ENCODE measurements around the gene TOMM7. TPM values are rescaled to one million over a fixed set of nuclear protein-coding genes. Genes with fewer than 3 reads are reported as not detected.

The TOMM7 gene
- total and polyA plus RNA-seq, 10 of the 15 experiments (the other 5 are each of a cell fraction or from before 2014, with no cell fraction given) = 151 to 1,497 (median 322) TPM

- in situ Hi-C loops (cut with MboI) (no loop called here), intact Hi-C loops (cut with micrococcal nuclease; ENCODE audit: unreplicated experiment) (no loop called here)
- Histone ChIP-seq H4K20me1 (ENCODE audit: control insufficient read depth, insufficient read depth) (no peaks in the 10 kb centered on the region), H3K4me2 (ENCODE audit: control insufficient read depth, insufficient read depth) (no peak overlapping the region), H3K4me3 (no peak overlapping the region), H2AFZ (ENCODE audit: control insufficient read depth, low read depth, low read length) (no peak overlapping the region), H3K9me3 (replicated peaks; ENCODE audit: control insufficient read depth, insufficient read depth, low read length) (no peaks in the 10 kb centered on the region), H3K27ac (ENCODE audit: control insufficient read depth, insufficient read depth) (no peak overlapping the region), H3K4me1 (ENCODE audit: control insufficient read depth, insufficient read depth, low read length) (peaks cover 11% of the 10 kb centered on the region; the same call in 1 of the 2 replicates), H3K79me2 (ENCODE audit: control insufficient read depth, insufficient read depth, low read length) (no peaks in the 10 kb centered on the region), H3K36me3 (ENCODE audit: control insufficient read depth in 2 of 2, insufficient read depth in 2 of 2, low read length in 1 of 2) (no peaks in the 10 kb centered on the region), H3K27me3 (replicated peaks in 1 of 2; ENCODE audit: control insufficient read depth in 2 of 2, insufficient read depth in 2 of 2, low read length in 1 of 2) (no peaks in the 10 kb centered on the region), H3K9ac (ENCODE audit: control insufficient read depth, insufficient read depth, low read length) (no peak overlapping the region)
- ChIA-PET POLR2A (no interaction called here), CTCF (interaction anchor here (1.2 to 1.7 kb wide), 4 partner anchors 9 to 249 kb away, joined by 3 to 6 read pairs (median 3); no protein-coding TSS in a partner anchor), RAD21 (ENCODE audit: unreplicated experiment) (no interaction called here), SMC1A (ENCODE audit: uncharacterized antibody, unreplicated experiment) (interaction anchor here (0.5 kb wide), 1 partner anchor 292 kb away, joined by 4 read pairs; no protein-coding TSS in a partner anchor)
- FAIRE-seq = no peak
- ATAC-seq = no peak
- 69% methylated on average over 4 of the region's 4 CpGs for WGBS (ENCODE audit: insufficient coverage, insufficient replicate concordance, low lambda C conversion rate, missing lambda C conversion rate)
- no peak for DNase-seq (ENCODE audit: low read depth, low spot score)
- TF ChIP-seq KDM1A (IDR thresholded peaks at IDR 0.05; ENCODE audit: borderline replicate concordance) (no peak), EED (IDR thresholded peaks at IDR 0.05; ENCODE audit: low read depth) (no peak), E2F4 (IDR thresholded peaks at IDR 0.05; ENCODE audit: low read depth, low read length) (no peak), ZNF622 (IDR thresholded peaks at IDR 0.05) (no peak), STAT3 (IDR thresholded peaks at IDR 0.05; ENCODE audit: low read depth, low read length) (no peak)
- TF ChIP-seq, protein P1, sequence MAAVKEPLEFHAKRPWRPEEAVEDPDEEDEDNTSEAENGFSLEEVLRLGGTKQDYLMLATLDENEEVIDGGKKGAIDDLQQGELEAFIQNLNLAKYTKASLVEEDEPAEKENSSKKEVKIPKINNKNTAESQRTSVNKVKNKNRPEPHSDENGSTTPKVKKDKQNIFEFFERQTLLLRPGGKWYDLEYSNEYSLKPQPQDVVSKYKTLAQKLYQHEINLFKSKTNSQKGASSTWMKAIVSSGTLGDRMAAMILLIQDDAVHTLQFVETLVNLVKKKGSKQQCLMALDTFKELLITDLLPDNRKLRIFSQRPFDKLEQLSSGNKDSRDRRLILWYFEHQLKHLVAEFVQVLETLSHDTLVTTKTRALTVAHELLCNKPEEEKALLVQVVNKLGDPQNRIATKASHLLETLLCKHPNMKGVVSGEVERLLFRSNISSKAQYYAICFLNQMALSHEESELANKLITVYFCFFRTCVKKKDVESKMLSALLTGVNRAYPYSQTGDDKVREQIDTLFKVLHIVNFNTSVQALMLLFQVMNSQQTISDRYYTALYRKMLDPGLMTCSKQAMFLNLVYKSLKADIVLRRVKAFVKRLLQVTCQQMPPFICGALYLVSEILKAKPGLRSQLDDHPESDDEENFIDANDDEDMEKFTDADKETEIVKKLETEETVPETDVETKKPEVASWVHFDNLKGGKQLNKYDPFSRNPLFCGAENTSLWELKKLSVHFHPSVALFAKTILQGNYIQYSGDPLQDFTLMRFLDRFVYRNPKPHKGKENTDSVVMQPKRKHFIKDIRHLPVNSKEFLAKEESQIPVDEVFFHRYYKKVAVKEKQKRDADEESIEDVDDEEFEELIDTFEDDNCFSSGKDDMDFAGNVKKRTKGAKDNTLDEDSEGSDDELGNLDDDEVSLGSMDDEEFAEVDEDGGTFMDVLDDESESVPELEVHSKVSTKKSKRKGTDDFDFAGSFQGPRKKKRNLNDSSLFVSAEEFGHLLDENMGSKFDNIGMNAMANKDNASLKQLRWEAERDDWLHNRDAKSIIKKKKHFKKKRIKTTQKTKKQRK (IDR thresholded peaks at IDR 0.05; ENCODE audit: low read depth, low read length) = no peak
- BruUV-seq (replicated peaks) = no TSS peak
Measured at GRCh38 chr7:22806752-22807151, 15.9 kb downstream of the TOMM7 start.
